HFFc6 (cell line): ENCODE measurements around the gene KAT14. TPM values are rescaled to one million over a fixed set of nuclear protein-coding genes. Genes with fewer than 3 reads are reported as not detected.

Experiments
- DNase-seq: peaks from one replicate; pipeline ENCODE4 v3.0.0-alpha.2; 2018
- H3K27ac Mint-ChIP-seq: 2 replicates; pipeline ENCODE4 v1.8.0; 2020; ENCODE audit warnings: mild to moderate bottlenecking, mixed read lengths
- H3K27me3 Mint-ChIP-seq: 2 replicates; pipeline ENCODE4 v1.8.0; 2021; ENCODE audit warnings: mild to moderate bottlenecking, moderate library complexity, mixed read lengths; ENCODE audit not compliant: insufficient read depth
- H3K36me3 Mint-ChIP-seq: 2 replicates; pipeline ENCODE4 v1.8.0; 2021; ENCODE audit warnings: low read depth, mixed read lengths
- H3K4me1 Mint-ChIP-seq: 2 replicates; pipeline ENCODE4 v1.8.0; 2020; ENCODE audit warnings: low read depth, mixed read lengths
- H3K4me3 Mint-ChIP-seq: 2 replicates; pipeline ENCODE4 v1.8.0; 2020; ENCODE audit warnings: mild to moderate bottlenecking, moderate library complexity, mixed read lengths
- H3K9me3 Mint-ChIP-seq: 2 replicates; pipeline ENCODE4 v1.8.0; 2020; ENCODE audit warnings: mild to moderate bottlenecking, mixed read lengths
- total RNA-seq, 6 experiments: library from RNA; stranded (reverse); fragmentation: NEBNext Ultra II Directional; extraction: Animal tissue kit (Norgen Biotek cat#: 25700); gene quantifications; 2 replicates in 1 of 6; 3 replicates in 5 of 6; pipeline ENCODE4 v1.2.3, GENCODE V29; 2021
- TF ChIP-seq, protein P1 (sequence below): fragments of 200-600 bp; sonication (generic); IDR thresholded peaks from 2 replicates; pipeline ENCODE4 v1.5.0; 2021; ENCODE audit warnings: antibody characterized with exemption, mild to moderate bottlenecking

Gene KAT14
- total RNA-seq, 6 experiments from 2014 or later = 8.9 to 10.3 (median 9.6) TPM

DNA sequence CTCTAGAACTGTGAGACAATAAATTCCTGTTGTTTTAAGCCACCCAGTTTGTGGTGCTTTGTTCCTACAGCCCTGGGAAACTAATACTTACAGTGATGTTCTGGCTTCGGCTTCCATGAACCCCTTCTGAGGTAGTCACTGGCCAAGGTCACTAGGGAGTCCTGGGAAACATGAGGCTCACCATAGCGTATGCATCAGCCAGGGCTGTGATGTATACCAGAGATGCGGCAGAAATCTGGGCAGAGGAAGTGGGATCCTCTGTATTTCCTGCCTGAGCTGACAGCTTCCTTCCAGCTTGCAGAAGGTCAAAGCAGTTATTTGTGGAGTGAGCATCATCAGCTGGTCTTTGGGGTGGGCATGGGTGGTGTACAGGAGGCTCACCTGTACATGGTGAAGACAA is 27.9 kb downstream of the KAT14 start:
- H3K4me3 Mint-ChIP-seq = no peak overlapping the region
- H3K27me3 Mint-ChIP-seq = peaks cover 2% of the 10 kb centered on the region; the same call in 1 of the 2 replicates
- H3K9me3 Mint-ChIP-seq = no peaks in the 10 kb centered on the region
- H3K4me1 Mint-ChIP-seq = peaks cover 8% of the 10 kb centered on the region; the same call in 1 of the 2 replicates
- no peak for DNase-seq
- no peak overlapping the region for H3K27ac Mint-ChIP-seq
- peaks cover 12% of the 10 kb centered on the region for H3K36me3 Mint-ChIP-seq
- TF ChIP-seq, protein P1, sequence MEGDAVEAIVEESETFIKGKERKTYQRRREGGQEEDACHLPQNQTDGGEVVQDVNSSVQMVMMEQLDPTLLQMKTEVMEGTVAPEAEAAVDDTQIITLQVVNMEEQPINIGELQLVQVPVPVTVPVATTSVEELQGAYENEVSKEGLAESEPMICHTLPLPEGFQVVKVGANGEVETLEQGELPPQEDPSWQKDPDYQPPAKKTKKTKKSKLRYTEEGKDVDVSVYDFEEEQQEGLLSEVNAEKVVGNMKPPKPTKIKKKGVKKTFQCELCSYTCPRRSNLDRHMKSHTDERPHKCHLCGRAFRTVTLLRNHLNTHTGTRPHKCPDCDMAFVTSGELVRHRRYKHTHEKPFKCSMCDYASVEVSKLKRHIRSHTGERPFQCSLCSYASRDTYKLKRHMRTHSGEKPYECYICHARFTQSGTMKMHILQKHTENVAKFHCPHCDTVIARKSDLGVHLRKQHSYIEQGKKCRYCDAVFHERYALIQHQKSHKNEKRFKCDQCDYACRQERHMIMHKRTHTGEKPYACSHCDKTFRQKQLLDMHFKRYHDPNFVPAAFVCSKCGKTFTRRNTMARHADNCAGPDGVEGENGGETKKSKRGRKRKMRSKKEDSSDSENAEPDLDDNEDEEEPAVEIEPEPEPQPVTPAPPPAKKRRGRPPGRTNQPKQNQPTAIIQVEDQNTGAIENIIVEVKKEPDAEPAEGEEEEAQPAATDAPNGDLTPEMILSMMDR = no peak

DNA sequence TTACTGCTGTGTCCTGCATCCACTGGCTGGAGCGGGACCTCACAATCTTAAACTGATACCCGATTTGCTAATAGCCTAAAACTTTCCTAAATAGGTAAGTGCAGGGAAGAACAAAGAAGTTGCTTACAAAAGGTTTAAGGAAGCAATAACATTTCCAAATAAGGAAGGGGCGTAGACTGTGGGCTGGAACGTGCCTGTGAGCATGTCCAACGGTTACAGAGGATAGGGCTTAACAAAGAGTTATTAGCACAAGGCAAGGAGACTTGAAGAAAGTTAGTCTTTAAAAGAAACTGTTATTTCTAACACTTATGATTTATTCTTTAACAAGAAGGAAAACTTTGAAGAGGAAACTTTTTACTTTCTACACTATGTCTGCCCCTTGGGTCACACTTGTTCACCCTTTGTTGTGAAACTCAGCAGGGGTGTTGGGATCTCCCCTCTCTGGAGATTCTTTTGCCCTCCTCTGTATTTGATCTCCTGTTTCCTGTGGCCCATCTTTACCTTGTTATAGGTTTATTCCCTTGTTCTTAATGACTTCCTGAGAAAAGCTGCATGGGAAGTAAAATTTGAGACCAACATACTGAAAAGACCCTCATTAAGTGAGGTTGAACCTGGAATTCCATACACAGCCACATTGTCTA is 28.7 kb downstream of the KAT14 start:
- DNase-seq = no peak
- TF ChIP-seq, protein P1 = no peak
- Mint-ChIP-seq H3K9me3 (no peaks in the 10 kb centered on the region), H3K27ac (no peak overlapping the region), H3K4me3 (no peak overlapping the region), H3K36me3 (peaks cover 20% of the 10 kb centered on the region), H3K27me3 (peaks cover 2% of the 10 kb centered on the region; the same call in 1 of the 2 replicates), H3K4me1 (peaks cover 8% of the 10 kb centered on the region; the same call in 1 of the 2 replicates)

DNA sequence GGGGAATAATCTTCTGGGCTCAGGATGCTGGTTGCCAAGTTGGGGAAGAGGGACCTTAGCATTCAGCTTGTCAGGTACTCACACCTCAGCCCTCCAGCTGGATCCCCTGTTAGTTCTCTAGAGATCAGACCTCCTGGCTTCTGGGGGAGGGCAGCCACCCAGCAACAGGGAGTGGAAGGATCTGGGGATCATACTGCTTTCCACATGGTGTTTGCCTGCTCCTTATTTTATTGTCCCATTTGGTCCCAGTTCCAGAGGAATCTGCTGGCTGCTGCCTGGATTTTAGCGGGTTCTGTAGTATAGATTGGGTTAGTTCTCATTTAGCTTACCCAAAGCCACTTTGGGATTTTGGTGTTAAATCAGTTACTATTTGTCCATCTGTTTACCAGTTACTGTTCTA is 29.3 kb downstream of the KAT14 start:
- Mint-ChIP-seq H3K4me1 (peaks cover 8% of the 10 kb centered on the region; the same call in 1 of the 2 replicates), H3K4me3 (no peak overlapping the region), H3K36me3 (peaks cover 20% of the 10 kb centered on the region), H3K27ac (no peak overlapping the region), H3K9me3 (no peaks in the 10 kb centered on the region), H3K27me3 (peaks cover 2% of the 10 kb centered on the region; the same call in 1 of the 2 replicates)
- no peak for DNase-seq
- TF ChIP-seq, protein P1 = no peak

DNA sequence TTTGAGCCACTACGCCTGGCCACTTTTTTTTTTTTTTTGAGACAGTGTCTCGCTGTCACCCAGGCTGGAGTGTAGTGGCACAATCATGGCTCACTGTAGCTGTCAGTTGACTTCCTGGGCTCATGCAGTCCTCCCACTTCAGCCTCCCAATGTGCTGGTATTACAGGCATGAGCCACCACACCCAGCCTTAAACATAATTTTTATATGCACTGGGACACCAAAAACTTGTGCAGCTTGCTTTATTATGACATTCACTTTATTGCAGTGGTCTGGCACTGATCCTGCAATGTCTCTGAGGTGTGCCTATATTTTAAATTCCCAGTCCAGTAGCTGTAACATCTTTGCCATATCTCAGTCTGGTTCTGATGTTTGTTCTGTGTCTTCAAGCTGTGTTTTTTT is 34.7 kb downstream of the KAT14 start:
- Mint-ChIP-seq H3K4me1 (0 out of 2 replicates have a peak, but pooled peaks cover 6% of the 10 kb centered on the region), H3K4me3 (no peak overlapping the region), H3K27ac (no peak overlapping the region), H3K9me3 (no peaks in the 10 kb centered on the region), H3K36me3 (peaks cover 26% of the 10 kb centered on the region), H3K27me3 (peaks cover 1% of the 10 kb centered on the region; the same call in 1 of the 2 replicates)
- DNase-seq = no peak
- TF ChIP-seq, protein P1 = no peak

DNA sequence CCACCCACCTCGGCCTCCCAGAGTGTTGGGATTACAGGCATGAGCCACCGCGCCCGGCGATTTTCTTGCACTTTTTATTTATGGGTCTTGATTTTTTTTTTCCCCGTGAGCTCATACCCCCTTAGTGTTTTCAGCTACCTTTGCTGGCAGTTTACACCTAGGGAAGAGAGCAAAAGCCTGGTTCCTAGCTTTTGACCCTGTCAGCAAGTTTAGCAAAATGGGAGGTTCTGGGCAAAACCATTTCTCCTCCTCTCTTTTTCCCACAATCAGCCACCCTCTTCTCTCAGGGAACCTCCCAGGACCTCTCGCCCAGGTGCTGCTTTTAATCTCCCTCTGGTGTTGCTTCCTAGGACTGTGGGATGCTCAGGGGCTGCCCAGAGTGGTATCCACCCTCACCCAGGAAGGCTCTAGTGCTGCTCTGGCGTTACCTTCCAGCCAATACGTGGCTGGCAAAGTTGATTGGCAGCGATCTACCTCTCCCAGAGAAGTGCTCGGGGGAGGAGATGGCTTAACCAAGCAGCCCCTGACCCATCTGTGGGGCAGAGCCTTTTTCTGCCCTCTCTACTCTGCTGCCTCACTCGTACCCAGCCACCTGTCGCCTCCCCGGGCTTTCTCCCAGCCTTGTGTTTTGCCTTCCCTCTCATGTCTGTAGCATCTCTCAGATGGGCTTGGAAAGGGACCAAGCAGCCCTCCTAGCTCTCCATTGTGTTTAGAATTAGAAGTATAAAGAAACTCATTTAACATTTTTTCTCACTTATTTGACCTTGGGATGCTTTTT is 37.4 kb downstream of the KAT14 start:
- peaks cover 4% of the 10 kb centered on the region for H3K9me3 Mint-ChIP-seq
- H3K27me3 Mint-ChIP-seq = peaks cover 1% of the 10 kb centered on the region; the same call in 1 of the 2 replicates
- DNase-seq = no peak
- TF ChIP-seq, protein P1 = no peak
- H3K4me1 Mint-ChIP-seq = 0 out of 2 replicates have a peak, but pooled peaks cover 6% of the 10 kb centered on the region
- no peak overlapping the region for H3K27ac Mint-ChIP-seq
- H3K36me3 Mint-ChIP-seq = peaks cover 26% of the 10 kb centered on the region
- no peak overlapping the region for H3K4me3 Mint-ChIP-seq
